Upper lobe of left lung (tissue), 6 donors: ENCODE results near the gene CFLAR. TPM values are rescaled to one million over a fixed set of nuclear protein-coding genes. Genes with fewer than 3 reads are reported as not detected.

Source experiments
- ATAC-seq, 2 donors: fragments of 200-7000 bp; cut with Tn5 transposase; one replicate each; pipeline ENCODE4 v1.9.1; 2022; ENCODE audit warnings: mild to moderate bottlenecking in 2 of 2, moderate library complexity in 2 of 2; ENCODE audit not compliant: low FRiP score in 2 of 2
- DNase-seq, 2 donors: peaks; one replicate each; pipeline ENCODE4 v3.0.0-alpha.2; 2019 to 2020
- H3K27ac ChIP-seq, 4 donors: fragments of 200-600 bp; sonication (generic); one replicate each; pipeline ENCODE4 v1.5.1; 2016 to 2019
- H3K27me3 ChIP-seq, 4 donors: fragments of 200-600 bp; sonication (generic); one replicate each; pipeline ENCODE4 v1.5.1; 2017 to 2019
- H3K36me3 ChIP-seq, 4 donors: fragments of 200-600 bp; sonication (generic); one replicate each; pipeline ENCODE4 v1.5.1; 2016 to 2019
- H3K4me1 ChIP-seq, 4 donors: fragments of 200-600 bp; sonication (generic); one replicate each; pipeline ENCODE4 v1.5.1; 2018 to 2019
- H3K4me3 ChIP-seq, 4 donors: fragments of 200-600 bp; sonication (generic); one replicate each; pipeline ENCODE4 v1.5.1; 2017 to 2019; ENCODE audit warnings: mild to moderate bottlenecking in 2 of 4, moderate library complexity in 1 of 4
- H3K9me3 ChIP-seq, 4 donors: fragments of 200-600 bp; sonication (generic); one replicate each; pipeline ENCODE4 v1.5.1; 2018 to 2019
- CTCF ChIP-seq, 6 experiments: fragments of 450-650 bp in 4 of 6; fragments of 200-600 bp in 2 of 6; sonication (generic) in 2 of 6; IDR thresholded peaks; one replicate each; pipeline ENCODE4 v1.5.1; 2016 to 2019; ENCODE audit warnings: antibody characterized with exemption in 6 of 6
- EP300 ChIP-seq, 4 donors: sonication (generic); formaldehyde crosslinking; IDR thresholded peaks; one replicate each; pipeline ENCODE4 v1.5.1; 2017; ENCODE audit warnings: antibody characterized with exemption in 4 of 4, control low read depth in 2 of 4
- POLR2A ChIP-seq, 4 donors: fragments of 450-650 bp; IDR thresholded peaks; one replicate each; pipeline ENCODE4 v1.5.1; 2016 to 2017; ENCODE audit warnings: antibody characterized with exemption in 4 of 4, mild to moderate bottlenecking in 2 of 4
- POLR2AphosphoS5 ChIP-seq, 2 donors: sonication (generic); formaldehyde crosslinking; IDR thresholded peaks; one replicate each; pipeline ENCODE4 v1.5.1; 2017; ENCODE audit warnings: antibody characterized with exemption in 2 of 2
- WGBS, 2 donors: methylation state at CpG; one replicate each; pipeline ENCODE4 v1.1.5; 2017 to 2018; 5-methylcytosine and 5-hydroxymethylcytosine counted together
- total RNA-seq, 6 donors: library from RNA; depleted of rRNA in 4 of 6; stranded (reverse); fragments of >200 nt in 4 of 6; gene quantifications; one replicate each; pipeline versions ENCODE4 v1.1.0 to v1.2.1, GENCODE V29; 2016 to 2021
- donor health status: DM: no; HTN: no; CAD: no; lungs with moderate emphysema.
- donor health status: DM: no; HTN: yes; CAD: no; lungs with severe emphysema.

The CFLAR gene
- total RNA-seq, 6 donors from 2014 or later: 263 to 1,189 (median 435) TPM

DNA sequence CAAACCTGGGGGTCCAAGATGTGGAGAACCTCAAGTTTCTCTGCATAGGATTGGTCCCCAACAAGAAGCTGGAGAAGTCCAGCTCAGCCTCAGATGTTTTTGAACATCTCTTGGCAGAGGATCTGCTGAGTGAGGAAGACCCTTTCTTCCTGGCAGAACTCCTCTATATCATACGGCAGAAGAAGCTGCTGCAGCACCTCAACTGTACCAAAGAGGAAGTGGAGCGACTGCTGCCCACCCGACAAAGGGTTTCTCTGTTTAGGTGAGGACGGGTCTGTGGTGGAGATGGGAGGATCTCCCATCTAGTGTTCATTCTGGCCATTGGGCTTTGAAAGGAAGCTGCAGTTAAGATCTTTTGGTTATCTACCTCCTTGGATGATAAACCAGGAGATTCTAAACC is 69.9 kb downstream of the CFLAR start:
- no peaks in the 10 kb centered on the region for H3K9me3 ChIP-seq
- WGBS, 2 donors: 41 to 56% methylated on average over 4 of the region's 4 CpGs
- TF ChIP-seq EP300 (IDR thresholded peaks at IDR 0.05) (no peak), CTCF (IDR thresholded peaks at IDR 0.05) (no peak), POLR2AphosphoS5 (IDR thresholded peaks at IDR 0.05) (no peak), POLR2A (IDR thresholded peaks at IDR 0.05) (no peak)
- peaks cover 0 to 31% (median 9%) of the 10 kb centered on the region in 4 donors for H3K36me3 ChIP-seq
- H3K4me3 ChIP-seq: peak overlapping the region in 1 of 4 donors; percentile 61
- H3K27me3 ChIP-seq: no peaks in the 10 kb centered on the region
- peak overlapping the region in 2 of 4 donors; percentile 62 to 75 for H3K27ac ChIP-seq
- peaks cover 27 to 45% (median 34%) of the 10 kb centered on the region in 4 donors for H3K4me1 ChIP-seq
- DNase-seq (no peak), ATAC-seq (no peak)

DNA sequence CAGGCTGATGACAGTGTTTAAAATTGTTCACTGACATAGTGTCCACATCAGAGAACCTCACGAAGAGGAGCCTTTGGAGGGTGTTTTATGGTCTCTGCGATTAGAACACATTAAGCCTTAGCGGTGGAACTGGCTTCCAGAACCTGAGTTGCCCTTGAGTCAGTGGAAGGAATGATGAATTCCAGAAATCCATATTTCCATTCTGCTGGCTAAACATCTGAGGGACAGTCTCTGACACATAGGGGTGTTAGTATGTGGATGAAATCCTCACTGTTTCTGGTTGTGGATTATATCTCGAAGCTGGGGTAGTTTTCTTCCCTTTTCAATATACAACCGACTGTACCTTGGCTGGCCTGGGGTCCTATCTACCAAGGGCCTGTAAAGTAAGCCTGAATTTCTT is 71.0 kb downstream of the CFLAR start:
- ATAC-seq: no peak
- DNase-seq: no peak
- TF ChIP-seq POLR2AphosphoS5 (IDR thresholded peaks at IDR 0.05) (no peak), POLR2A (IDR thresholded peaks at IDR 0.05) (no peak), EP300 (IDR thresholded peaks at IDR 0.05) (no peak), CTCF (IDR thresholded peaks at IDR 0.05) (no peak)
- Histone ChIP-seq H3K4me1 (peaks cover 37 to 56% (median 42%) of the 10 kb centered on the region in 4 donors), H3K27ac (no peak overlapping the region), H3K27me3 (no peaks in the 10 kb centered on the region), H3K4me3 (no peak overlapping the region), H3K36me3 (peaks cover 0 to 39% (median 9%) of the 10 kb centered on the region in 4 donors), H3K9me3 (no peaks in the 10 kb centered on the region)
- 79 to 88% methylated on average over 5 of the region's 5 CpGs for WGBS, 2 donors

DNA sequence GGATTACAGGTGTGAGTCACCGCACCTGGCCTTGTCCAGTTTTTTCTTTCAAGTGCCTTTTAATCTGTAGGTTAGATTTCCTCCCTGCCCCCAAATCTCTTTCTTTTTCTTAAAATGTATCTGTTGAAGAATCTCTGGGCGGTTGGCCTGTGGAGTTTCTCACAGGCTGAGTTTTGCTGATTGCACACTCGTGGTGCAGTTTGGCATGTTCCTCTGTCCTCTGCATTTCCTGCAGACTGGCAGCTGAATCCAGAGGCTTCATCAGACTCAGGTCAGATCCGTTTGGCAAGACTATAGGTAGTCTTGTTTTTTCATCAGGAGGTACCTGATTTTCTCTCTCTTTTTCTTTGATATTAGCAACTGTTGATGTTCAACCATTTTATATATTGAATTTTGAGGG is 72.5 kb downstream of the CFLAR start:
- no peak overlapping the region for H3K4me3 ChIP-seq
- no peaks in the 10 kb centered on the region for H3K9me3 ChIP-seq
- no peak for ATAC-seq
- H3K36me3 ChIP-seq: peaks cover 6 to 50% (median 12%) of the 10 kb centered on the region in 4 donors
- H3K4me1 ChIP-seq: peaks cover 40 to 57% (median 46%) of the 10 kb centered on the region in 4 donors
- no peak for TF ChIP-seq POLR2A (IDR thresholded peaks at IDR 0.05)
- no peaks in the 10 kb centered on the region for H3K27me3 ChIP-seq
- 96 to 97% methylated on average over 4 of the region's 4 CpGs for WGBS, 2 donors
- DNase-seq: no peak
- H3K27ac ChIP-seq: no peak overlapping the region

DNA sequence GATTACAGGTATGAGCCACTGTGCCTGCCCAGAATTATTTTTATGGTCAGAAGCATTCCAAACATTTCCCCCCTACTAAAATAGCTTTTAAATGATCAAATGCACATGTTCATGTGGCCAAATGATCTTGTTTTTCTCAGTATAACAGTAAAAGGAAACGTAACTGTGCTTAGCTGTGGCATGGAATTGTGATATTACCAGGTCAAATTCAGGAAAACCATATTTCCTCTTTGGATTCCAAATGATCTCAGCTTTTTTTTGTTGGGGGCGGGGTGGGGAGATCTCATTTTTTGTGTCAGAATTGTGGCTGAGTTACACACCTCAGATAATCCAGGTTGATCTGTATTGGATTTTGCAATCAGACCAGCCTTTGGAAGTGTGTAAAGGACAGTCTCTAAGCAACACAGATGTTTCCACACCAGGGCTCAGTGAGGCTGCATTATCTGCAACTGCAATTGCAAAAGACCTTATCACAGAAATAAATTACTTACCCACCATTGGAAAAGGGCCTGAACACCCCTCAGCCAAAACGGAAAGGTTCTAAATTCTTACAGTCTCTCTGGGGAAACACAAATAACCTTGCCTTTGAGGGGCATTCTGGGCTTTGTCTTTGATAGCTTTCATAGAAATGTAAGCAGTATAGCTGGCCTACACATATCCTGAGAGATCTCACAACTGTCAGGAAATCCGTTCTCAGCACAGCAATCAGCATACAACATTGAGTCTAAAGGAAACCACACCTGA is 75.3 kb downstream of the CFLAR start:
- Histone ChIP-seq H3K27ac (peak overlapping the region; percentile 32 to 83 (median 52)), H3K4me1 (peaks cover 21 to 39% (median 33%) of the 10 kb centered on the region in 4 donors), H3K36me3 (peaks cover 10 to 67% (median 21%) of the 10 kb centered on the region in 4 donors), H3K9me3 (no peaks in the 10 kb centered on the region), H3K27me3 (no peaks in the 10 kb centered on the region), H3K4me3 (no peak overlapping the region)
- TF ChIP-seq CTCF (IDR thresholded peaks at IDR 0.05) (no peak), EP300 (IDR thresholded peaks at IDR 0.05) (no peak), POLR2A (IDR thresholded peaks at IDR 0.05) (no peak), POLR2AphosphoS5 (IDR thresholded peaks at IDR 0.05) (no peak)
- WGBS, 2 donors: 34 to 36% methylated on average over 4 of the region's 4 CpGs
- DNase-seq: no peak
- peak; percentile 38 to 57 for ATAC-seq

DNA sequence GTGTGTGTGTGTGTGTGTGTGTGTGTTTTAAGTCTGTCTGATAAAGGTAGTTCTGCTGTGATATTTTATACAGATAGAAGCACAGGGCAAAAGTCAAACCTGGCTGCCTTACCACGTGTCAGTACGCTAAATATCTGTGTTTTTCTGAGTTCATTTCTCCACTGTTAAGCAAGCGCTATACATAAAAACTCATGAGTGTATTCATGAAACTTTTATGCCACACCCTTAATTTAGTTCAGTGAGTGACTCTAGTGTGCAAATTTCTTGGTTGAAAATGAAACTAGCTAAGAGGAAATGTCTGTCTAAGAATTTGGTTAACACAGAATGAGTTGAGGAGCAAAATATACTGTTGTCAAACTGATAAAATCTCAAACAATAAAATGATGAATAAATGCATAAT is 78.1 kb downstream of the CFLAR start:
- Histone ChIP-seq H3K4me3 (no peak overlapping the region), H3K36me3 (peaks cover 6 to 67% (median 24%) of the 10 kb centered on the region in 4 donors), H3K27ac (peak overlapping the region in 3 of 4 donors; percentile 0 to 83 (median 4)), H3K27me3 (no peaks in the 10 kb centered on the region), H3K9me3 (no peaks in the 10 kb centered on the region), H3K4me1 (peaks cover 14 to 38% (median 27%) of the 10 kb centered on the region in 4 donors)
- DNase-seq: no peak
- TF ChIP-seq CTCF (IDR thresholded peaks at IDR 0.05): no peak
- peak in 1 of 2 donors; percentile 43 for ATAC-seq
- WGBS, 2 donors: 43 to 48% methylated on average over 3 of the region's 3 CpGs
